ENCODE results near the gene LPCAT2. TPM values are rescaled to one million over a fixed set of nuclear protein-coding genes. Genes with fewer than 3 reads are reported as not detected.

The LPCAT2 gene
- total RNA-seq, 4 donors from 2014 or later: 10.0 to 21.7 (median 16.9) TPM

GRCh38 chr16:55530316-55530856, 21.5 kb downstream of the LPCAT2 start:
- WGBS, 2 donors: 83% methylated on average over 1 of the region's 1 CpG; no CpG with 5 or more reads in 1 of the 2 donors
- H3K27me3 ChIP-seq: no peaks in the 10 kb centered on the region
- intact Hi-C loops (cut with DNase I): no loop called here
- DNase-seq: no peak
- peaks cover 0 to 10% (median 3%) of the 10 kb centered on the region in 3 donors for H3K4me1 ChIP-seq
- H3K4me3 ChIP-seq: no peak overlapping the region
- peaks cover 0 to 12% (median 0%) of the 10 kb centered on the region in 3 donors for H3K36me3 ChIP-seq
- H3K27ac ChIP-seq: no peak overlapping the region
- H3K9me3 ChIP-seq: no peaks in the 10 kb centered on the region
- TF ChIP-seq CTCF (IDR thresholded peaks at IDR 0.05) (no peak), POLR2A (IDR thresholded peaks at IDR 0.05) (no peak)

- Histone ChIP-seq H3K27ac (no peak overlapping the region), H3K4me3 (no peak overlapping the region), H3K9me3 (no peaks in the 10 kb centered on the region), H3K27me3 (no peaks in the 10 kb centered on the region), H3K4me1 (peaks cover 0 to 12% (median 3%) of the 10 kb centered on the region in 3 donors), H3K36me3 (peaks cover 0 to 12% (median 0%) of the 10 kb centered on the region in 3 donors)
- TF ChIP-seq POLR2A (IDR thresholded peaks at IDR 0.05): no peak
- TF ChIP-seq CTCF (IDR thresholded peaks at IDR 0.05): no peak
- WGBS, 2 donors: 87 to 92% methylated on average over 1 of the region's 1 CpG
- intact Hi-C loops (cut with DNase I): no loop called here
- DNase-seq: no peak
Measured at GRCh38 chr16:55532227-55532626, 23.4 kb downstream of the LPCAT2 start.

- H3K27ac ChIP-seq: peak overlapping the region in 3 of 4 donors; percentile 19 to 43 (median 21)
- 29 to 54% methylated on average over 2 of the region's 2 CpGs for WGBS, 2 donors
- no peak for DNase-seq
- H3K27me3 ChIP-seq: no peaks in the 10 kb centered on the region
- peaks cover 0 to 26% (median 0%) of the 10 kb centered on the region in 3 donors for H3K36me3 ChIP-seq
- intact Hi-C loops (cut with DNase I): no loop called here
- H3K4me3 ChIP-seq: no peak overlapping the region
- H3K9me3 ChIP-seq: no peaks in the 10 kb centered on the region
- TF ChIP-seq POLR2A (IDR thresholded peaks at IDR 0.05) (no peak), CTCF (IDR thresholded peaks at IDR 0.05) (no peak)
- peaks cover 0 to 12% (median 3%) of the 10 kb centered on the region in 3 donors for H3K4me1 ChIP-seq
Measured at GRCh38 chr16:55534756-55535155, 25.9 kb downstream of the LPCAT2 start.

- intact Hi-C loops (cut with DNase I): no loop called here
- TF ChIP-seq CTCF (IDR thresholded peaks at IDR 0.05) (no peak), POLR2A (IDR thresholded peaks at IDR 0.05) (no peak)
- no peak for DNase-seq
- Histone ChIP-seq H3K27ac (no peak overlapping the region), H3K4me1 (peaks cover 0 to 22% (median 3%) of the 10 kb centered on the region in 3 donors), H3K36me3 (peaks cover 0 to 19% (median 0%) of the 10 kb centered on the region in 3 donors), H3K9me3 (no peaks in the 10 kb centered on the region), H3K27me3 (no peaks in the 10 kb centered on the region), H3K4me3 (no peak overlapping the region)
- WGBS, 2 donors: 60 to 64% methylated on average over 5 of the region's 5 CpGs
Measured at GRCh38 chr16:55539049-55539448, 30.2 kb downstream of the LPCAT2 start.

- Histone ChIP-seq H3K27me3 (no peaks in the 10 kb centered on the region), H3K9me3 (no peaks in the 10 kb centered on the region), H3K4me1 (peaks cover 0 to 20% (median 2%) of the 10 kb centered on the region in 3 donors), H3K36me3 (peaks cover 0 to 19% (median 0%) of the 10 kb centered on the region in 3 donors), H3K4me3 (no peak overlapping the region), H3K27ac (no peak overlapping the region)
- no peak for DNase-seq
- TF ChIP-seq CTCF (IDR thresholded peaks at IDR 0.05) (no peak), POLR2A (IDR thresholded peaks at IDR 0.05) (no peak)
- whole genome bisulfite sequencing, 2 donors: 62 to 82% methylated on average over 1 of the region's 1 CpG
- intact Hi-C loops (cut with DNase I): no loop called here
Measured at GRCh38 chr16:55539488-55539887, 30.6 kb downstream of the LPCAT2 start.

Data from esophagus squamous epithelium (tissue), 5 donors.